ENCODE results near the gene AP5S1.

Gene AP5S1

GRCh38 chr20:3875378-3875974 is 55.1 kb downstream of the AP5S1 start:
- no peak for DNase-seq (ENCODE audit: low spot score)

GRCh38 chr20:3876000-3876399 is 55.7 kb downstream of the AP5S1 start:
- no peak for DNase-seq (ENCODE audit: low spot score)

- no peak for DNase-seq (ENCODE audit: low spot score)
These were observed 56.3 kb downstream of the AP5S1 start for GRCh38 chr20:3876676-3877075.

Measured in hepatic stellate cell (primary cell).